Measurements from ENCODE around the gene SMARCAD1. TPM values are rescaled to one million over a fixed set of nuclear protein-coding genes. Genes with fewer than 3 reads are reported as not detected.

Gene SMARCAD1
- total RNA-seq, 1 donor from 2014 or later = 28.1 TPM

- DNase-seq (ENCODE audit: low read depth) = no peak
- H3K4me3 ChIP-seq (ENCODE audit: low read depth, low read length) = peak overlapping the region; percentile 90
- TF ChIP-seq CTCF (conservative IDR thresholded peaks at IDR 0.05; ENCODE audit: low read depth, low read length) = no peak
These were observed 1.3 kb downstream of the SMARCAD1 start for GRCh38 chr4:94208918-94209317.

- no peak for DNase-seq (ENCODE audit: low read depth)
- TF ChIP-seq CTCF (conservative IDR thresholded peaks at IDR 0.05; ENCODE audit: low read depth, low read length) = no peak
- H3K4me3 ChIP-seq (ENCODE audit: low read depth, low read length) = no peak overlapping the region
These were observed 4.2 kb downstream of the SMARCAD1 start for GRCh38 chr4:94211861-94212260.

- no peak for DNase-seq (ENCODE audit: low read depth)
- H3K4me3 ChIP-seq (ENCODE audit: low read depth, low read length) = no peak overlapping the region
- no peak for TF ChIP-seq CTCF (conservative IDR thresholded peaks at IDR 0.05; ENCODE audit: low read depth, low read length)
These were observed 7.1 kb downstream of the SMARCAD1 start for GRCh38 chr4:94214703-94215319.

DNA sequence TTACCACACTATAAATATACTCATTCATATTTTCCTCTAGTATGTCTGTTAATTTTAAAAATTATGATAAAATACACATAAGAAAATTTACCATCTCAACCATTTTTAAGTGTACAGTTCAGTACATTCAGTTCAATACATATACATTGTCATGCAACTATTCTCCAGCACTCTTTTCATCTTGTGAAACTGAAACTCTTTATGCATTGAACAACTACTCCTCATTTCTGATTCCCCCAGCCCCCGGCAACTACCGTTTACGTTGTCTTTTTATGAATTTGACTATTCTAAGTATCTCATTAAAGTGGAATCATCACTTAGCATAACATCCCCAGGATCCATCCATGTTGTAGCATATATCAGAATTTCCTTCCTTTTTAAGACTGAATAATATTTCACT is 8.7 kb downstream of the SMARCAD1 start:
- no peak for DNase-seq (ENCODE audit: low read depth)
- no peak overlapping the region for H3K4me3 ChIP-seq (ENCODE audit: low read depth, low read length)
- no peak for TF ChIP-seq CTCF (conservative IDR thresholded peaks at IDR 0.05; ENCODE audit: low read depth, low read length)

DNA sequence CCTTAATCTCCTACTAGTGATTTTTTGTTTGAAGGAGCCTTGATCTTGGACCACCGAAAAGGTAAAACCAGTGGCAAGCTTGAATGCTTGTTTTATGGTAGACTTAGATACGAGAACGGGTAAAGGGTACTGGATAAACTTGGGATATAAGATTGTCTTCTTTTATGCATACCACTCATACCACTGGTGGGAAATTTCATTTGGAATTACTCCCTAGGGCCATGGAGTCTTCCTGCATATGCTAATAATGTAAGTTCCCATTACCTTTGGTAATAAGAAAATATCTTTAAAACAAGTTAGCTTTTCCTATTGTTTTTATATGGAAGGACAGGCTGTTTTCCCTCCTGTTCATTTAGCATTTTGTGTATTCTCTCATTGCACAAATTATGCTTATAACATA is 11.7 kb downstream of the SMARCAD1 start:
- no peak for DNase-seq (ENCODE audit: low read depth)
- H3K4me3 ChIP-seq (ENCODE audit: low read depth, low read length) = no peak overlapping the region
- no peak for TF ChIP-seq CTCF (conservative IDR thresholded peaks at IDR 0.05; ENCODE audit: low read depth, low read length)

GRCh38 chr4:94221916-94222315 is 14.3 kb downstream of the SMARCAD1 start:
- no peak for TF ChIP-seq CTCF (conservative IDR thresholded peaks at IDR 0.05; ENCODE audit: low read depth, low read length)
- no peak for DNase-seq (ENCODE audit: low read depth)

DNA sequence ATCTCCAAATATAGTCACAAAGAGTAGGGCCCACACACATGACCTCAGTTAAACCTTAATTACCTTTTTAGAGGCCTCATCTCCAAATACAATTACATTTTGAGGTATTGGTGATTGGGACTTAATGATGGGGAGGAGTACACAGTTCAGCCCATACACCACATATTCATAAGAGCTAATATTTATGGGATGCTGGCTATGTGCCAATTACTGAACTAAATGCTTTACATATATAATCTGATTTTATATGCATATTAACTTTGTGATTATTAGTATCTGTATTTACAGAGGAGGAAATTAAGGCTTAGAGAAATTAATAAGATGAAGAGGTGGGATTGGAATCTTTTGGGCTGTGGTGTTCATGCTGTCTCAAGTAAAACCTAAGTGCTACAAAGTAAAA is 17.8 kb downstream of the SMARCAD1 start:
- H3K4me3 ChIP-seq (ENCODE audit: low read depth, low read length) = no peak overlapping the region
- no peak for DNase-seq (ENCODE audit: low read depth)
- no peak for TF ChIP-seq CTCF (conservative IDR thresholded peaks at IDR 0.05; ENCODE audit: low read depth, low read length)

More at GRCh38 chr4:94221916-94222315, 14.3 kb downstream of the SMARCAD1 start:
- H3K4me3 ChIP-seq (ENCODE audit: low read depth, low read length) = no peak overlapping the region
